Fibroblast of lung (primary cell): Measurements from ENCODE around the gene LTBP1. TPM values are rescaled to one million over a fixed set of nuclear protein-coding genes. Genes with fewer than 3 reads are reported as not detected.

Experiments used
- DNase-seq, 2 donors: peaks; one replicate each; pipeline versions ENCODE4 v3.0.0 to v3.0.0-alpha.2; 2010; ENCODE audit warnings: low read depth in 2 of 2
- H2AFZ ChIP-seq: 2 replicates; pipeline ENCODE4 v1.5.1; 2012; ENCODE audit warnings: low read length, control low read depth, inconsistent platforms
- H3K27ac ChIP-seq: 2 replicates; pipeline ENCODE4 v1.5.1; 2011; ENCODE audit warnings: low read length, control low read depth; ENCODE audit not compliant: insufficient read depth
- H3K27me3 ChIP-seq: 2 replicates; pipeline ENCODE4 v1.5.1; 2011; ENCODE audit warnings: mild to moderate bottlenecking, low read length; ENCODE audit not compliant: control insufficient read depth, insufficient read depth
- H3K36me3 ChIP-seq: 2 replicates; pipeline ENCODE4 v1.5.1; 2011; ENCODE audit warnings: low read length; ENCODE audit not compliant: control insufficient read depth, insufficient read depth
- H3K4me1 ChIP-seq: 2 replicates; pipeline ENCODE4 v1.5.1; 2011; ENCODE audit warnings: low read length; ENCODE audit not compliant: control insufficient read depth, insufficient read depth; ENCODE audit errors: extremely low read depth
- H3K4me2 ChIP-seq: 2 replicates; pipeline ENCODE4 v1.5.1; 2011; ENCODE audit warnings: low read length, control low read depth; ENCODE audit not compliant: insufficient read depth; ENCODE audit errors: extremely low read depth
- H3K4me3 ChIP-seq, 4 experiments: fragments of 200-600 bp in 1 of 4; sonication (generic) in 1 of 4; replicated peaks in 1 of 4; 2 replicates each; pipeline ENCODE4 v1.5.1; 2011 to 2016; ENCODE audit warnings: low read length in 4 of 4, low read depth in 3 of 4, mild to moderate bottlenecking in 3 of 4, control low read depth in 2 of 4, inconsistent platforms in 1 of 4, mixed read lengths in 1 of 4; ENCODE audit not compliant: insufficient read depth in 1 of 4; ENCODE audit errors: control extremely low read depth in 1 of 4
- H3K79me2 ChIP-seq: 2 replicates; pipeline ENCODE4 v1.5.1; 2012; ENCODE audit warnings: mild to moderate bottlenecking, low read length, inconsistent platforms; ENCODE audit not compliant: control insufficient read depth, insufficient read depth
- H3K9ac ChIP-seq: 2 replicates; pipeline ENCODE4 v1.5.1; 2011; ENCODE audit warnings: mild to moderate bottlenecking, low read length, control low read depth; ENCODE audit not compliant: insufficient read depth
- H3K9me3 ChIP-seq: 2 replicates; pipeline ENCODE4 v1.5.1; 2012; ENCODE audit warnings: low read depth, low read length; ENCODE audit not compliant: control insufficient read depth, insufficient read depth
- H4K20me1 ChIP-seq: 2 replicates; pipeline ENCODE4 v1.5.1; 2011; ENCODE audit warnings: low read length; ENCODE audit not compliant: control insufficient read depth, insufficient read depth; ENCODE audit errors: extremely low read depth
- CTCF ChIP-seq, 2 donors: IDR thresholded peaks in 1 of 2; conservative IDR thresholded peaks in 1 of 2; 1 replicate in 1 of 2; 2 replicates in 1 of 2; pipeline ENCODE4 v1.5.1; 2011 to 2012; ENCODE audit warnings: low read length in 2 of 2, control low read depth in 1 of 2, inconsistent platforms in 1 of 2, low read depth in 1 of 2, mild to moderate bottlenecking in 1 of 2
- EZH2 ChIP-seq: IDR thresholded peaks from 2 replicates; pipeline ENCODE4 v1.5.1; 2012; ENCODE audit warnings: low read length, control low read depth, mild to moderate bottlenecking; ENCODE audit errors: missing control alignments
- polyA plus RNA-seq, 2 donors: library from polyadenylated mRNA; depleted of rRNA in 1 of 2; stranded (reverse) in 1 of 2; unstranded in 1 of 2; fragments of >200 nt; gene quantifications; 2 replicates each; pipeline ENCODE4 v1.2.1, GENCODE V29; 2011 to 2012; ENCODE audit warnings: missing spikeins in 1 of 2
- total RNA-seq: library from RNA; depleted of rRNA; stranded (reverse); fragments of >200 nt; gene quantifications from 2 replicates; pipeline ENCODE4 v1.2.1, GENCODE V29; 2014

The LTBP1 gene
- total and polyA plus RNA-seq, 2 donors (not counting 1 experiment from before 2014, with no cell fraction given), result 254 to 324 TPM

- Histone ChIP-seq H3K4me3 (no peak overlapping the region), H3K4me2 (no peak overlapping the region), H3K9me3 (no peaks in the 10 kb centered on the region), H3K4me1 (no peaks in the 10 kb centered on the region), H4K20me1 (no peaks in the 10 kb centered on the region), H3K79me2 (no peaks in the 10 kb centered on the region), H3K27ac (no peak overlapping the region), H2AFZ (no peak overlapping the region), H3K27me3 (peaks cover 3% of the 10 kb centered on the region), H3K36me3 (no peaks in the 10 kb centered on the region), H3K9ac (no peak overlapping the region)
- DNase-seq, result no peak
- TF ChIP-seq CTCF (conservative IDR thresholded peaks at IDR 0.05 in 1 of 2, IDR thresholded peaks at IDR 0.05 in 1 of 2; ENCODE audit: low read depth in 1 of 2, low read length in 2 of 2) (no peak), EZH2 (no peak)
Measured at GRCh38 chr2:32931519-32931918, 15.2 kb upstream of the LTBP1 start.

GRCh38 chr2:32931945-32932709 is 14.6 kb upstream of the LTBP1 start:
- TF ChIP-seq CTCF (conservative IDR thresholded peaks at IDR 0.05 in 1 of 2, IDR thresholded peaks at IDR 0.05 in 1 of 2; ENCODE audit: low read depth in 1 of 2, low read length in 2 of 2), result no peak
- no peak for TF ChIP-seq EZH2
- Histone ChIP-seq H3K36me3 (no peaks in the 10 kb centered on the region), H3K27me3 (peaks cover 1% of the 10 kb centered on the region), H2AFZ (no peak overlapping the region), H3K79me2 (no peaks in the 10 kb centered on the region), H3K4me2 (no peak overlapping the region), H3K9me3 (no peaks in the 10 kb centered on the region), H3K27ac (no peak overlapping the region), H3K9ac (no peak overlapping the region), H3K4me1 (no peaks in the 10 kb centered on the region), H3K4me3 (no peak overlapping the region), H4K20me1 (no peaks in the 10 kb centered on the region)
- no peak for DNase-seq

- Histone ChIP-seq H3K4me3 (no peak overlapping the region), H3K4me1 (no peaks in the 10 kb centered on the region), H3K9ac (no peak overlapping the region), H3K9me3 (no peaks in the 10 kb centered on the region), H3K79me2 (no peaks in the 10 kb centered on the region), H4K20me1 (no peaks in the 10 kb centered on the region), H3K27ac (no peak overlapping the region), H2AFZ (no peak overlapping the region), H3K4me2 (no peak overlapping the region), H3K27me3 (no peaks in the 10 kb centered on the region), H3K36me3 (no peaks in the 10 kb centered on the region)
- no peak for DNase-seq
- no peak for TF ChIP-seq EZH2
- TF ChIP-seq CTCF (conservative IDR thresholded peaks at IDR 0.05 in 1 of 2, IDR thresholded peaks at IDR 0.05 in 1 of 2; ENCODE audit: low read depth in 1 of 2, low read length in 2 of 2), result no peak
Measured at GRCh38 chr2:32932825-32933755, 13.7 kb upstream of the LTBP1 start.
